Neural progenitor cell (in vitro differentiated cells): ENCODE data around the gene PACRG. TPM values are rescaled to one million over a fixed set of nuclear protein-coding genes. Genes with fewer than 3 reads are reported as not detected.

Experiments used
- DNase-seq: peaks from one replicate; pipeline ENCODE4 v3.0.0-alpha.2; 2016; ENCODE audit warnings: low spot score
- H2AFZ ChIP-seq: fragments of 200-600 bp; sonication (generic); replicated peaks from 2 replicates; pipeline ENCODE4 v1.6.1; 2016; ENCODE audit warnings: antibody characterized with exemption
- H3F3A ChIP-seq: fragments of 200-600 bp; sonication (generic); 2 replicates; pipeline ENCODE4 v1.6.1; 2016; ENCODE audit warnings: antibody characterized with exemption, low read depth
- H3K27ac ChIP-seq: fragments of 200-600 bp; sonication (generic); 2 replicates; pipeline ENCODE4 v1.5.1; 2016; ENCODE audit warnings: mild to moderate bottlenecking
- H3K27me3 ChIP-seq: fragments of 200-600 bp; sonication (generic); 2 replicates; pipeline ENCODE4 v1.6.1; 2016; ENCODE audit warnings: mild to moderate bottlenecking, moderate library complexity
- H3K36me3 ChIP-seq: fragments of 200-600 bp; sonication (generic); 2 replicates; pipeline ENCODE4 v1.5.1; 2016
- H3K4me1 ChIP-seq: fragments of 200-600 bp; sonication (generic); 2 replicates; pipeline ENCODE4 v1.6.1; 2016; ENCODE audit warnings: mixed run types
- H3K4me2 ChIP-seq: fragments of 200-600 bp; sonication (generic); 2 replicates; pipeline ENCODE4 v1.6.1; 2016
- H3K4me3 ChIP-seq: fragments of 200-600 bp; sonication (generic); 2 replicates; pipeline ENCODE4 v1.5.1; 2016
- H3K79me2 ChIP-seq: fragments of 200-600 bp; sonication (generic); 2 replicates; pipeline ENCODE4 v1.6.1; 2016; ENCODE audit warnings: low read depth
- H3K9ac ChIP-seq: fragments of 200-600 bp; sonication (generic); 2 replicates; pipeline ENCODE4 v1.6.1; 2016
- H3K9me3 ChIP-seq: fragments of 200-600 bp; sonication (generic); 2 replicates; pipeline ENCODE4 v1.5.1; 2016; ENCODE audit warnings: low read depth
- H4K20me1 ChIP-seq: fragments of 200-600 bp; sonication (generic); 2 replicates; pipeline ENCODE4 v1.6.1; 2016; ENCODE audit warnings: low read depth
- H3K27ac Mint-ChIP-seq: 3 replicates; pipeline ENCODE4 v1.8.0; 2021; ENCODE audit warnings: mixed read lengths
- H3K27me3 Mint-ChIP-seq: 2 replicates; pipeline ENCODE4 v1.8.0; 2022; ENCODE audit warnings: low read depth, mild to moderate bottlenecking, inconsistent platforms, moderate library complexity, mixed read lengths; ENCODE audit not compliant: insufficient read depth
- H3K36me3 Mint-ChIP-seq: 3 replicates; pipeline ENCODE4 v1.8.0; 2021; ENCODE audit warnings: mixed read lengths
- H3K4me1 Mint-ChIP-seq: 3 replicates; pipeline ENCODE4 v1.8.0; 2021; ENCODE audit warnings: mixed read lengths
- H3K4me3 Mint-ChIP-seq: 3 replicates; pipeline ENCODE4 v1.8.0; 2021; ENCODE audit warnings: mild to moderate bottlenecking, moderate library complexity, mixed read lengths
- H3K9me3 Mint-ChIP-seq: 3 replicates; pipeline ENCODE4 v1.8.0; 2020; ENCODE audit warnings: mixed read lengths
- CTCF ChIP-seq: fragments of 200-600 bp; sonication (generic); IDR thresholded peaks from 2 replicates; pipeline ENCODE4 v1.5.1; 2017; ENCODE audit warnings: antibody characterized with exemption, mild to moderate bottlenecking
- EZH2 ChIP-seq: fragments of 200-600 bp; sonication (generic); IDR thresholded peaks from 2 replicates; pipeline ENCODE4 v1.6.1; 2017; ENCODE audit warnings: antibody characterized with exemption, mild to moderate bottlenecking, moderate library complexity
- EZH2phosphoT487 ChIP-seq: fragments of 200-600 bp; sonication (generic); IDR thresholded peaks from 2 replicates; pipeline ENCODE4 v1.6.1; 2017; ENCODE audit warnings: antibody characterized with exemption
- total RNA-seq: library from RNA; depleted of rRNA; stranded (reverse); fragments of >200 nt; gene quantifications from 2 replicates; pipeline ENCODE4 v1.2.3, GENCODE V29; 2015; ENCODE audit warnings: low replicate concordance

Gene PACRG
- total RNA-seq, 1 donor from 2014 or later: 0.30 TPM

GRCh38 chr6:163324688-163325389 is 597.1 kb downstream of the PACRG start:
- Histone ChIP-seq H3K79me2 (no peaks in the 10 kb centered on the region), H3K4me3 (no peak overlapping the region), H3K27me3 (no peaks in the 10 kb centered on the region), H3K4me2 (no peak overlapping the region), H3K9me3 (no peaks in the 10 kb centered on the region), H3K9ac (no peak overlapping the region), H4K20me1 (no peaks in the 10 kb centered on the region), H3K36me3 (no peaks in the 10 kb centered on the region), H2AFZ (peak overlapping the region; percentile 64), H3K4me1 (peaks cover 12% of the 10 kb centered on the region), H3K27ac (no peak overlapping the region), H3F3A (no peaks in the 10 kb centered on the region)
- DNase-seq: no peak
- no peaks in the 10 kb centered on the region for H3K36me3 Mint-ChIP-seq
- H3K27ac Mint-ChIP-seq: peak overlapping the region; percentile 33
- H3K4me1 Mint-ChIP-seq: peaks cover 43% of the 10 kb centered on the region
- H3K4me3 Mint-ChIP-seq: peak overlapping the region; percentile 59
- H3K9me3 Mint-ChIP-seq: no peaks in the 10 kb centered on the region
- peaks cover 7% of the 10 kb centered on the region for H3K27me3 Mint-ChIP-seq
- TF ChIP-seq EZH2 (no peak), EZH2phosphoT487 (no peak), CTCF (no peak)

GRCh38 chr6:163325390-163325784 is 597.6 kb downstream of the PACRG start:
- H3K4me3 Mint-ChIP-seq: peak overlapping the region; percentile 59
- TF ChIP-seq EZH2: no peak
- no peak for TF ChIP-seq EZH2phosphoT487
- no peak for TF ChIP-seq CTCF
- no peaks in the 10 kb centered on the region for H3K27me3 ChIP-seq
- H3K36me3 Mint-ChIP-seq: peaks cover 1% of the 10 kb centered on the region
- no peak overlapping the region for H3K4me2 ChIP-seq
- no peaks in the 10 kb centered on the region for H3K79me2 ChIP-seq
- no peaks in the 10 kb centered on the region for H3K9me3 ChIP-seq
- peak overlapping the region; percentile 64 for H2AFZ ChIP-seq
- no peak for DNase-seq
- peaks cover 7% of the 10 kb centered on the region for H3K27me3 Mint-ChIP-seq
- no peak overlapping the region for H3K4me3 ChIP-seq
- H3K27ac Mint-ChIP-seq: peak overlapping the region; percentile 33
- H4K20me1 ChIP-seq: no peaks in the 10 kb centered on the region
- H3K4me1 ChIP-seq: peaks cover 18% of the 10 kb centered on the region
- H3K4me1 Mint-ChIP-seq: peaks cover 49% of the 10 kb centered on the region
- no peaks in the 10 kb centered on the region for H3K36me3 ChIP-seq
- no peak overlapping the region for H3K27ac ChIP-seq
- H3K9me3 Mint-ChIP-seq: no peaks in the 10 kb centered on the region
- no peaks in the 10 kb centered on the region for H3F3A ChIP-seq
- no peak overlapping the region for H3K9ac ChIP-seq

- Mint-ChIP-seq H3K9me3 (no peaks in the 10 kb centered on the region), H3K27me3 (peaks cover 10% of the 10 kb centered on the region), H3K4me3 (no peak overlapping the region), H3K36me3 (peaks cover 2% of the 10 kb centered on the region), H3K4me1 (peaks cover 51% of the 10 kb centered on the region), H3K27ac (peak overlapping the region; percentile 93)
- Histone ChIP-seq H3K79me2 (no peaks in the 10 kb centered on the region), H2AFZ (no peak overlapping the region), H3K27ac (no peak overlapping the region), H4K20me1 (no peaks in the 10 kb centered on the region), H3F3A (no peaks in the 10 kb centered on the region), H3K4me3 (no peak overlapping the region), H3K27me3 (no peaks in the 10 kb centered on the region), H3K9me3 (no peaks in the 10 kb centered on the region), H3K36me3 (no peaks in the 10 kb centered on the region), H3K4me2 (no peak overlapping the region), H3K9ac (no peak overlapping the region), H3K4me1 (peaks cover 18% of the 10 kb centered on the region)
- no peak for DNase-seq
- TF ChIP-seq EZH2: no peak
- TF ChIP-seq EZH2phosphoT487: no peak
- TF ChIP-seq CTCF: no peak
These were observed 599.5 kb downstream of the PACRG start for GRCh38 chr6:163327165-163327880.
